Neural progenitor cell (in vitro differentiated cells): ENCODE results near the gene UBE2E1. TPM values are rescaled to one million over a fixed set of nuclear protein-coding genes. Genes with fewer than 3 reads are reported as not detected.
A peak's percentile ranks its signal among the peaks of the same experiment; 100 is the strongest.

Experiments
- DNase-seq: peaks from one replicate; pipeline ENCODE4 v3.0.0-alpha.2; 2016; ENCODE audit warnings: low spot score
- H2AFZ ChIP-seq: fragments of 200-600 bp; sonication (generic); replicated peaks from 2 replicates; pipeline ENCODE4 v1.6.1; 2016; ENCODE audit warnings: antibody characterized with exemption
- H3F3A ChIP-seq: fragments of 200-600 bp; sonication (generic); 2 replicates; pipeline ENCODE4 v1.6.1; 2016; ENCODE audit warnings: antibody characterized with exemption, low read depth
- H3K27ac ChIP-seq: fragments of 200-600 bp; sonication (generic); 2 replicates; pipeline ENCODE4 v1.5.1; 2016; ENCODE audit warnings: mild to moderate bottlenecking
- H3K27me3 ChIP-seq: fragments of 200-600 bp; sonication (generic); 2 replicates; pipeline ENCODE4 v1.6.1; 2016; ENCODE audit warnings: mild to moderate bottlenecking, moderate library complexity
- H3K36me3 ChIP-seq: fragments of 200-600 bp; sonication (generic); 2 replicates; pipeline ENCODE4 v1.5.1; 2016
- H3K4me1 ChIP-seq: fragments of 200-600 bp; sonication (generic); 2 replicates; pipeline ENCODE4 v1.6.1; 2016; ENCODE audit warnings: mixed run types
- H3K4me2 ChIP-seq: fragments of 200-600 bp; sonication (generic); 2 replicates; pipeline ENCODE4 v1.6.1; 2016
- H3K4me3 ChIP-seq: fragments of 200-600 bp; sonication (generic); 2 replicates; pipeline ENCODE4 v1.5.1; 2016
- H3K79me2 ChIP-seq: fragments of 200-600 bp; sonication (generic); 2 replicates; pipeline ENCODE4 v1.6.1; 2016; ENCODE audit warnings: low read depth
- H3K9ac ChIP-seq: fragments of 200-600 bp; sonication (generic); 2 replicates; pipeline ENCODE4 v1.6.1; 2016
- H3K9me3 ChIP-seq: fragments of 200-600 bp; sonication (generic); 2 replicates; pipeline ENCODE4 v1.5.1; 2016; ENCODE audit warnings: low read depth
- H4K20me1 ChIP-seq: fragments of 200-600 bp; sonication (generic); 2 replicates; pipeline ENCODE4 v1.6.1; 2016; ENCODE audit warnings: low read depth
- H3K27ac Mint-ChIP-seq: 3 replicates; pipeline ENCODE4 v1.8.0; 2021; ENCODE audit warnings: mixed read lengths
- H3K27me3 Mint-ChIP-seq: 2 replicates; pipeline ENCODE4 v1.8.0; 2022; ENCODE audit warnings: low read depth, mild to moderate bottlenecking, inconsistent platforms, moderate library complexity, mixed read lengths; ENCODE audit not compliant: insufficient read depth
- H3K36me3 Mint-ChIP-seq: 3 replicates; pipeline ENCODE4 v1.8.0; 2021; ENCODE audit warnings: mixed read lengths
- H3K4me1 Mint-ChIP-seq: 3 replicates; pipeline ENCODE4 v1.8.0; 2021; ENCODE audit warnings: mixed read lengths
- H3K4me3 Mint-ChIP-seq: 3 replicates; pipeline ENCODE4 v1.8.0; 2021; ENCODE audit warnings: mild to moderate bottlenecking, moderate library complexity, mixed read lengths
- H3K9me3 Mint-ChIP-seq: 3 replicates; pipeline ENCODE4 v1.8.0; 2020; ENCODE audit warnings: mixed read lengths
- EZH2 ChIP-seq: fragments of 200-600 bp; sonication (generic); IDR thresholded peaks from 2 replicates; pipeline ENCODE4 v1.6.1; 2017; ENCODE audit warnings: antibody characterized with exemption, mild to moderate bottlenecking, moderate library complexity
- EZH2phosphoT487 ChIP-seq: fragments of 200-600 bp; sonication (generic); IDR thresholded peaks from 2 replicates; pipeline ENCODE4 v1.6.1; 2017; ENCODE audit warnings: antibody characterized with exemption
- total RNA-seq: library from RNA; depleted of rRNA; stranded (reverse); fragments of >200 nt; gene quantifications from 2 replicates; pipeline ENCODE4 v1.2.3, GENCODE V29; 2015; ENCODE audit warnings: low replicate concordance
- TF ChIP-seq, protein P1 (sequence below): fragments of 200-600 bp; sonication (generic); IDR thresholded peaks from 2 replicates; pipeline ENCODE4 v1.5.1; 2017; ENCODE audit warnings: antibody characterized with exemption, mild to moderate bottlenecking

Gene UBE2E1
- total RNA-seq, 1 donor from 2014 or later = 391 TPM

DNA sequence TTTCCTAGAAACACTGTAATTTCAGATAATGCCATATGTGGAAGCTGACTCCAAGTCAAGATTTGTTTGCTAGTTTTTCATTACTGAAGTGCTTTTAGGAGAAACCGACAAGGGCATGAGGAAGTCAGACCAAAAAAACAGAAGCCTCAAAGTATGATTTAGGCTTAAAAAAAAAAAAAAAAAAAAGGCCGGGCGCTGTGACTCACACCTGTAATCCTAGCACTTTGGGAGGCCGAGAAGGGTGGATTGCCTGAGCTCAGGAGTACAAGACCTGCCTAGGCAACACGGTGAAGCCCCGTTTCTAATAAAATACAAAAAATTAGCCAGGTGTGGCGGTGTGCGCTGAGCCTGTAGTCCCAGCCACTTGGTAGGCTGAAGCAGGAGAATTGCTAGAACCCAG lies 122.8 kb downstream of the UBE2E1 start:
- H4K20me1 ChIP-seq = no peaks in the 10 kb centered on the region
- Mint-ChIP-seq H3K27ac (no peak overlapping the region), H3K9me3 (no peaks in the 10 kb centered on the region), H3K27me3 (no peaks in the 10 kb centered on the region), H3K36me3 (no peaks in the 10 kb centered on the region), H3K4me3 (no peak overlapping the region), H3K4me1 (no peaks in the 10 kb centered on the region)
- H2AFZ ChIP-seq = no peak overlapping the region
- no peak for DNase-seq
- H3K79me2 ChIP-seq = no peaks in the 10 kb centered on the region
- no peaks in the 10 kb centered on the region for H3K9me3 ChIP-seq
- H3K9ac ChIP-seq = no peak overlapping the region
- no peak overlapping the region for H3K4me2 ChIP-seq
- no peaks in the 10 kb centered on the region for H3K36me3 ChIP-seq
- no peaks in the 10 kb centered on the region for H3F3A ChIP-seq
- H3K27me3 ChIP-seq = no peaks in the 10 kb centered on the region
- H3K27ac ChIP-seq = no peak overlapping the region
- no peak overlapping the region for H3K4me3 ChIP-seq
- TF ChIP-seq EZH2phosphoT487 (no peak), EZH2 (no peak)
- TF ChIP-seq, protein P1, sequence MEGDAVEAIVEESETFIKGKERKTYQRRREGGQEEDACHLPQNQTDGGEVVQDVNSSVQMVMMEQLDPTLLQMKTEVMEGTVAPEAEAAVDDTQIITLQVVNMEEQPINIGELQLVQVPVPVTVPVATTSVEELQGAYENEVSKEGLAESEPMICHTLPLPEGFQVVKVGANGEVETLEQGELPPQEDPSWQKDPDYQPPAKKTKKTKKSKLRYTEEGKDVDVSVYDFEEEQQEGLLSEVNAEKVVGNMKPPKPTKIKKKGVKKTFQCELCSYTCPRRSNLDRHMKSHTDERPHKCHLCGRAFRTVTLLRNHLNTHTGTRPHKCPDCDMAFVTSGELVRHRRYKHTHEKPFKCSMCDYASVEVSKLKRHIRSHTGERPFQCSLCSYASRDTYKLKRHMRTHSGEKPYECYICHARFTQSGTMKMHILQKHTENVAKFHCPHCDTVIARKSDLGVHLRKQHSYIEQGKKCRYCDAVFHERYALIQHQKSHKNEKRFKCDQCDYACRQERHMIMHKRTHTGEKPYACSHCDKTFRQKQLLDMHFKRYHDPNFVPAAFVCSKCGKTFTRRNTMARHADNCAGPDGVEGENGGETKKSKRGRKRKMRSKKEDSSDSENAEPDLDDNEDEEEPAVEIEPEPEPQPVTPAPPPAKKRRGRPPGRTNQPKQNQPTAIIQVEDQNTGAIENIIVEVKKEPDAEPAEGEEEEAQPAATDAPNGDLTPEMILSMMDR = no peak
- H3K4me1 ChIP-seq = no peaks in the 10 kb centered on the region

DNA sequence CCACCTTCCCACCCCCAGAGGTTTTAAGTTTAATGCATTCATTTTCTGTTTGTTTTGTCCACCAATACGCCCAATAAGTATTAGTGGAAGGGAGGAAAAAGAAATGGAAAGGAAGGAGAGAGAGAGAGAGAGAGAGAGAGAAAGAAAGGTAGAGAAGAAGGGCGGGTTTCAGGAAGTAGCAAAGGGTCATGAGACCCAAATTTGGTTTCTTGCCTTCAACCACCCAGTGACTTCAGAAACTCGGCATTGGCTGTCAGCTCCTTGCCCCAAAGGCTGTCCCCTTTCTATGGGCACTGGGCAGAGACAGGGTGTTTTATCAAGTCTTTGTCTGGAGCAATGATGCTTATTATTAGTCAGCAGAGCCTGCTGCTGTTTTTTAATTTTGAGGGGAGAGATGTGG lies 125.8 kb downstream of the UBE2E1 start:
- Histone ChIP-seq H3F3A (no peaks in the 10 kb centered on the region), H4K20me1 (no peaks in the 10 kb centered on the region), H3K79me2 (no peaks in the 10 kb centered on the region), H3K27me3 (no peaks in the 10 kb centered on the region), H3K36me3 (no peaks in the 10 kb centered on the region), H2AFZ (peak overlapping the region; percentile 15), H3K9ac (no peak overlapping the region), H3K27ac (no peak overlapping the region), H3K9me3 (no peaks in the 10 kb centered on the region), H3K4me1 (no peaks in the 10 kb centered on the region), H3K4me2 (no peak overlapping the region), H3K4me3 (no peak overlapping the region)
- H3K4me3 Mint-ChIP-seq = no peak overlapping the region
- TF ChIP-seq EZH2 (no peak), EZH2phosphoT487 (no peak)
- H3K27me3 Mint-ChIP-seq = no peaks in the 10 kb centered on the region
- H3K4me1 Mint-ChIP-seq = peaks cover 5% of the 10 kb centered on the region
- H3K36me3 Mint-ChIP-seq = no peaks in the 10 kb centered on the region
- no peak for DNase-seq
- no peak overlapping the region for H3K27ac Mint-ChIP-seq
- no peaks in the 10 kb centered on the region for H3K9me3 Mint-ChIP-seq

DNA sequence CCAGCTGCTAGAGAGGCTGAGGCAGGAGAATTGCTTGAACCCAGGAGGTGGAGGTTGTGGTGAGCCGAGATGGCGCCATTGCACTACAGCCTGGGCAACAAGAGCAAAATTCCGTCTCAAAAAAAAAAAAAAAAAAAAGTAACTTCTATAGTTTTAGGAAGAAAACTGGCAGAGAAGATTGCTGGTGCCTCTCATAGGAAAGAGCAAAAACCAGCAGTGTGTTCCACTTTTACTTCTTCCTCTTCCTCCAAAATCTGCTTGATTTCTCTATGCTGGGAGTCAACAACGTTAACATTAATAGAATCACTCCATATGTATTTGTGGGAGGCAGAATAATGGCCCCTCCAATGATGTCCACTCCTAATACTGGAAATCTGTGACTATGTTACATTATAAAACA lies 126.8 kb downstream of the UBE2E1 start:
- Histone ChIP-seq H3F3A (no peaks in the 10 kb centered on the region), H3K9ac (no peak overlapping the region), H3K27ac (no peak overlapping the region), H3K4me3 (no peak overlapping the region), H3K9me3 (no peaks in the 10 kb centered on the region), H3K4me1 (no peaks in the 10 kb centered on the region), H3K36me3 (no peaks in the 10 kb centered on the region), H3K27me3 (no peaks in the 10 kb centered on the region), H2AFZ (no peak overlapping the region), H4K20me1 (no peaks in the 10 kb centered on the region), H3K79me2 (no peaks in the 10 kb centered on the region), H3K4me2 (no peak overlapping the region)
- H3K36me3 Mint-ChIP-seq = no peaks in the 10 kb centered on the region
- no peak overlapping the region for H3K4me3 Mint-ChIP-seq
- H3K4me1 Mint-ChIP-seq = peaks cover 9% of the 10 kb centered on the region
- no peaks in the 10 kb centered on the region for H3K9me3 Mint-ChIP-seq
- H3K27me3 Mint-ChIP-seq = no peaks in the 10 kb centered on the region
- no peak overlapping the region for H3K27ac Mint-ChIP-seq
- no peak for TF ChIP-seq EZH2
- no peak for TF ChIP-seq EZH2phosphoT487
- TF ChIP-seq, protein P1 = no peak
- no peak for DNase-seq

DNA sequence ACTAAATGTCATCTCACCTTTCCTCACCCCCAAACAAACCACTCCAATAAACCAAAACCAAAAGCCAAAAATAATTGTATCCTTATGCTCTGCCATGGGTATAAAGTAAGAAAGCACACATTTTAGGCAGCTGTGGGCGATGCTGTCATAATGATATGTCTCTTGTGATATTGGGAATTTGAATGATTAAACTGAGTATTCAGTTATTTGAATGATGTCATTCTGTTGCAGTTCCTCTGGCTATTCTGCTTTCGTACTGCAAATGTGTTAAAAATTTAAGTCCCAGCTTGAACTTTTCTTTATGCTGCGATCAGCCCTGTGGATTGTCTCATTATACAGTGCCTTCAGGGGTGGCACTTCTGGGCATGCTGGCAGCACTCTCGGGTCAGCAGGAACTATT lies 128.5 kb downstream of the UBE2E1 start:
- no peak overlapping the region for H3K4me2 ChIP-seq
- H3K9ac ChIP-seq = no peak overlapping the region
- H3K4me1 Mint-ChIP-seq = peaks cover 9% of the 10 kb centered on the region
- H3K4me3 Mint-ChIP-seq = no peak overlapping the region
- H3K36me3 ChIP-seq = no peaks in the 10 kb centered on the region
- no peak for TF ChIP-seq EZH2phosphoT487
- TF ChIP-seq EZH2 = no peak
- TF ChIP-seq, protein P1 = no peak
- H3F3A ChIP-seq = no peaks in the 10 kb centered on the region
- no peaks in the 10 kb centered on the region for H3K27me3 ChIP-seq
- peaks cover 3% of the 10 kb centered on the region for H3K9me3 Mint-ChIP-seq
- no peak for DNase-seq
- H3K9me3 ChIP-seq = no peaks in the 10 kb centered on the region
- H3K27ac Mint-ChIP-seq = no peak overlapping the region
- no peaks in the 10 kb centered on the region for H3K36me3 Mint-ChIP-seq
- H3K4me1 ChIP-seq = no peaks in the 10 kb centered on the region
- no peak overlapping the region for H2AFZ ChIP-seq
- no peak overlapping the region for H3K4me3 ChIP-seq
- H3K79me2 ChIP-seq = no peaks in the 10 kb centered on the region
- peaks cover 2% of the 10 kb centered on the region for H3K27me3 Mint-ChIP-seq
- no peaks in the 10 kb centered on the region for H4K20me1 ChIP-seq
- H3K27ac ChIP-seq = no peak overlapping the region
